ENCODE data around the gene CA12. TPM values are rescaled to one million over a fixed set of nuclear protein-coding genes. Genes with fewer than 3 reads are reported as not detected.

CA12 gene
- total RNA-seq, 1 donor from 2014 or later, result 6.7 TPM

GRCh38 chr15:63372018-63372705, 9.5 kb downstream of the CA12 start:
- H3K27me3 ChIP-seq, result no peaks in the 10 kb centered on the region
- peaks cover 12% of the 10 kb centered on the region for H3K4me1 ChIP-seq
- H3K27ac ChIP-seq, result no peak overlapping the region
- DNase-seq (no peak), ATAC-seq (peak; percentile 33)
- no peaks in the 10 kb centered on the region for H3K9me3 ChIP-seq
- H3K4me3 ChIP-seq, result no peak overlapping the region
- no peaks in the 10 kb centered on the region for H3K36me3 ChIP-seq
- TF ChIP-seq, protein P1, sequence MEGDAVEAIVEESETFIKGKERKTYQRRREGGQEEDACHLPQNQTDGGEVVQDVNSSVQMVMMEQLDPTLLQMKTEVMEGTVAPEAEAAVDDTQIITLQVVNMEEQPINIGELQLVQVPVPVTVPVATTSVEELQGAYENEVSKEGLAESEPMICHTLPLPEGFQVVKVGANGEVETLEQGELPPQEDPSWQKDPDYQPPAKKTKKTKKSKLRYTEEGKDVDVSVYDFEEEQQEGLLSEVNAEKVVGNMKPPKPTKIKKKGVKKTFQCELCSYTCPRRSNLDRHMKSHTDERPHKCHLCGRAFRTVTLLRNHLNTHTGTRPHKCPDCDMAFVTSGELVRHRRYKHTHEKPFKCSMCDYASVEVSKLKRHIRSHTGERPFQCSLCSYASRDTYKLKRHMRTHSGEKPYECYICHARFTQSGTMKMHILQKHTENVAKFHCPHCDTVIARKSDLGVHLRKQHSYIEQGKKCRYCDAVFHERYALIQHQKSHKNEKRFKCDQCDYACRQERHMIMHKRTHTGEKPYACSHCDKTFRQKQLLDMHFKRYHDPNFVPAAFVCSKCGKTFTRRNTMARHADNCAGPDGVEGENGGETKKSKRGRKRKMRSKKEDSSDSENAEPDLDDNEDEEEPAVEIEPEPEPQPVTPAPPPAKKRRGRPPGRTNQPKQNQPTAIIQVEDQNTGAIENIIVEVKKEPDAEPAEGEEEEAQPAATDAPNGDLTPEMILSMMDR (IDR thresholded peaks at IDR 0.05), result no peak
- intact Hi-C loops (cut with DNase I), result no loop called here

GRCh38 chr15:63371297-63371918, 10.2 kb downstream of the CA12 start:
- DNase-seq (no peak), ATAC-seq (peak; percentile 29)
- peak overlapping the region; percentile 24 for H3K27ac ChIP-seq
- no peaks in the 10 kb centered on the region for H3K9me3 ChIP-seq
- no peaks in the 10 kb centered on the region for H3K27me3 ChIP-seq
- TF ChIP-seq, protein P1 (IDR thresholded peaks at IDR 0.05), result no peak
- H3K4me3 ChIP-seq, result no peak overlapping the region
- intact Hi-C loops (cut with DNase I), result no loop called here
- no peaks in the 10 kb centered on the region for H3K36me3 ChIP-seq
- H3K4me1 ChIP-seq, result peaks cover 12% of the 10 kb centered on the region

GRCh38 chr15:63370764-63371163, 10.9 kb downstream of the CA12 start:
- Histone ChIP-seq H3K4me1 (peaks cover 12% of the 10 kb centered on the region), H3K36me3 (no peaks in the 10 kb centered on the region), H3K27ac (peak overlapping the region; percentile 24), H3K27me3 (no peaks in the 10 kb centered on the region), H3K9me3 (no peaks in the 10 kb centered on the region), H3K4me3 (no peak overlapping the region)
- intact Hi-C loops (cut with DNase I), result no loop called here
- peak; percentile 30 for ATAC-seq
- DNase-seq, result no peak
- TF ChIP-seq, protein P1 (IDR thresholded peaks at IDR 0.05), result no peak

DNA sequence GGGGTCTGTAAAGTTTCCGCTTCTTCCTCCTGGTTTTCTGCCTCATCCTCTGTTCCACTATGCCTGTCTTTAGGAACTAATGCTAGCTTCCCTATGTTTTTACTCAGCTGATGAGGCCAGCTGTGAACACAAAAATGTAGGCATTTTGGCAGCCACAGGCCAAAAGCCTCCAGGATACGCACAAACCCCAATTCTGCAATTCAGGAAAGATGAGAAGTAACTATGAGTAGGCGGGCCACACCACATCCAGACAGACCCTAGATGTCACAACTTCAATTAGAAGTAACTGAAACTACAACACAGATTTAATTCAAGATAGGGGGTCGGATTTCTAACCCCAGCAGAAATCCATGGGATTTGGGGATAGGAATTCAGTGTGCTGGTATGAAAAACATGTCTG, 11.9 kb downstream of the CA12 start:
- no peak overlapping the region for H3K27ac ChIP-seq
- no peaks in the 10 kb centered on the region for H3K36me3 ChIP-seq
- no peaks in the 10 kb centered on the region for H3K9me3 ChIP-seq
- no peaks in the 10 kb centered on the region for H3K27me3 ChIP-seq
- H3K4me1 ChIP-seq, result peaks cover 7% of the 10 kb centered on the region
- intact Hi-C loops (cut with DNase I), result no loop called here
- DNase-seq (no peak), ATAC-seq (peak; percentile 24)
- TF ChIP-seq, protein P1 (IDR thresholded peaks at IDR 0.05), result no peak
- H3K4me3 ChIP-seq, result no peak overlapping the region

GRCh38 chr15:63369296-63369695, 12.3 kb downstream of the CA12 start:
- Histone ChIP-seq H3K9me3 (no peaks in the 10 kb centered on the region), H3K27ac (no peak overlapping the region)
- no peak for ATAC-seq

More at GRCh38 chr15:63369296-63369695, 12.3 kb downstream of the CA12 start:
- no peaks in the 10 kb centered on the region for H3K27me3 ChIP-seq
- H3K36me3 ChIP-seq, result no peaks in the 10 kb centered on the region
- DNase-seq, result no peak
- H3K4me1 ChIP-seq, result peaks cover 2% of the 10 kb centered on the region
- no peak overlapping the region for H3K4me3 ChIP-seq
- intact Hi-C loops (cut with DNase I), result no loop called here
- TF ChIP-seq, protein P1 (IDR thresholded peaks at IDR 0.05), result no peak

All from upper lobe of right lung (tissue), 1 donor.